22Rv1 (cell line): ENCODE measurements around the gene TSPAN18.

ENCODE experiments used
- CTCF ChIP-seq: fragments of 450-650 bp; IDR thresholded peaks from 2 replicates; pipeline ENCODE4 v1.5.1; 2017; ENCODE audit warnings: mild to moderate bottlenecking
- ZFX ChIP-seq: fragments of 450-650 bp; IDR thresholded peaks from 2 replicates; pipeline ENCODE4 v1.6.1; 2017; ENCODE audit warnings: antibody characterized with exemption, borderline replicate concordance

GRCh38 chr11:44752713-44753112 is 26.0 kb downstream of the TSPAN18 start:
- TF ChIP-seq CTCF: no peak
- no peak for TF ChIP-seq ZFX
